Measurements from ENCODE around the gene HERC2. TPM values are rescaled to one million over a fixed set of nuclear protein-coding genes. Genes with fewer than 3 reads are reported as not detected.

HERC2 gene
- total RNA-seq, 1 donor: 53.6 TPM

DNA sequence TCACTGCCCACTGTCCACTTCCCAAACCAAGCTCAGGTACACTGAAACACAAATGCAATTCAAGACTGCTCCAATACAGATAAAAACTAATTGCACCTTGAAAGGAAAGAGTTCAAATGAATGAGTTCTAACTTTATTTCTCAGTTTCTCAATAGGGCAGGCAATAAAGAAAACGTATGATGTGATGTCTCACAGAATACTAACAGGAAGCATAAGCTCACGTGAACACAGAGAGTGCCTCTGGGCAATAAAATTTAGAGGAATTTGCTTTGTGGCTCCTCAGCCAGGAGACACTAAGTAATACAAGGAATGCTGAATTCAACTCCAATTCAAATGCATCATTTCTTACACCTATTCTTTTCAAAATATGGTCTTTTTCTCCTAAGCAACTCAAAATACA is 140.6 kb downstream of the HERC2 start:
- no peak overlapping the region for H3K4me2 ChIP-seq (ENCODE audit: insufficient read depth, low read length)
- H3K4me3 ChIP-seq (ENCODE audit: insufficient read depth, low read length): no peak overlapping the region
- no peak overlapping the region for H3K27ac ChIP-seq (ENCODE audit: low read depth, low read length)
- no peaks in the 10 kb centered on the region for H3K9me3 ChIP-seq (ENCODE audit: low read depth, low read length)
- H4K20me1 ChIP-seq (ENCODE audit: insufficient read depth, low read length): no peaks in the 10 kb centered on the region
- no peaks in the 10 kb centered on the region for H3K79me2 ChIP-seq (ENCODE audit: insufficient read depth, low read length)
- no peak overlapping the region for H2AFZ ChIP-seq (ENCODE audit: low read length)
- TF ChIP-seq, protein P1, sequence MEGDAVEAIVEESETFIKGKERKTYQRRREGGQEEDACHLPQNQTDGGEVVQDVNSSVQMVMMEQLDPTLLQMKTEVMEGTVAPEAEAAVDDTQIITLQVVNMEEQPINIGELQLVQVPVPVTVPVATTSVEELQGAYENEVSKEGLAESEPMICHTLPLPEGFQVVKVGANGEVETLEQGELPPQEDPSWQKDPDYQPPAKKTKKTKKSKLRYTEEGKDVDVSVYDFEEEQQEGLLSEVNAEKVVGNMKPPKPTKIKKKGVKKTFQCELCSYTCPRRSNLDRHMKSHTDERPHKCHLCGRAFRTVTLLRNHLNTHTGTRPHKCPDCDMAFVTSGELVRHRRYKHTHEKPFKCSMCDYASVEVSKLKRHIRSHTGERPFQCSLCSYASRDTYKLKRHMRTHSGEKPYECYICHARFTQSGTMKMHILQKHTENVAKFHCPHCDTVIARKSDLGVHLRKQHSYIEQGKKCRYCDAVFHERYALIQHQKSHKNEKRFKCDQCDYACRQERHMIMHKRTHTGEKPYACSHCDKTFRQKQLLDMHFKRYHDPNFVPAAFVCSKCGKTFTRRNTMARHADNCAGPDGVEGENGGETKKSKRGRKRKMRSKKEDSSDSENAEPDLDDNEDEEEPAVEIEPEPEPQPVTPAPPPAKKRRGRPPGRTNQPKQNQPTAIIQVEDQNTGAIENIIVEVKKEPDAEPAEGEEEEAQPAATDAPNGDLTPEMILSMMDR (IDR thresholded peaks at IDR 0.05; ENCODE audit: extremely low read depth, low read depth, low read length): no peak
- H3K4me1 ChIP-seq (ENCODE audit: insufficient read depth, low read length): peaks cover 7% of the 10 kb centered on the region
- H3K27me3 ChIP-seq (ENCODE audit: insufficient read depth, low read length): no peaks in the 10 kb centered on the region
- peaks cover 29% of the 10 kb centered on the region for H3K36me3 ChIP-seq (ENCODE audit: insufficient read depth, low read length)
- no peak for DNase-seq (ENCODE audit: insufficient read length, low spot score, missing footprints)

DNA sequence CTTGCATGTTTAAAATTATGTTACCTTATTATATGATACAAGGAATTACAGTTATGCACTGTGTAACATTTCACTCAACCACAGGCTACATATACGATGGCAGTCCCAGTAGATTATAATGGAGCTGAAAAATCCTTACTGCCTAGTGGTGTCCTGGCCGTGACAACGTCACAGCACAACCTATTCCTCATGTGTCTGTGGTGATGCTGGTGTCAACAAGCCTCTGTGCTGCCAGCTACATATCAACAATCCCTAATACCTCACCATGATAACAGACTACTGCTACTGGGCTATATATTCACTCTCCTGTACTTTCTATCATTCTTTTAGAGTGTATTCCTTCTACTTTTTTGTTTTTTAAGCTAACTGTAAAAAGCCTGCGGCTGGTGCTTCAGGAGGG is 142.7 kb downstream of the HERC2 start:
- Histone ChIP-seq H3K4me3 (ENCODE audit: insufficient read depth, low read length) (no peak overlapping the region), H3K9me3 (ENCODE audit: low read depth, low read length) (no peaks in the 10 kb centered on the region), H3K79me2 (ENCODE audit: insufficient read depth, low read length) (no peaks in the 10 kb centered on the region), H3K27me3 (ENCODE audit: insufficient read depth, low read length) (no peaks in the 10 kb centered on the region), H3K27ac (ENCODE audit: low read depth, low read length) (no peak overlapping the region), H2AFZ (ENCODE audit: low read length) (no peak overlapping the region), H3K4me2 (ENCODE audit: insufficient read depth, low read length) (no peak overlapping the region), H3K36me3 (ENCODE audit: insufficient read depth, low read length) (peaks cover 21% of the 10 kb centered on the region), H3K4me1 (ENCODE audit: insufficient read depth, low read length) (peaks cover 7% of the 10 kb centered on the region), H4K20me1 (ENCODE audit: insufficient read depth, low read length) (no peaks in the 10 kb centered on the region)
- DNase-seq (ENCODE audit: insufficient read length, low spot score, missing footprints): no peak
- TF ChIP-seq, protein P1 (IDR thresholded peaks at IDR 0.05; ENCODE audit: extremely low read depth, low read depth, low read length): no peak

DNA sequence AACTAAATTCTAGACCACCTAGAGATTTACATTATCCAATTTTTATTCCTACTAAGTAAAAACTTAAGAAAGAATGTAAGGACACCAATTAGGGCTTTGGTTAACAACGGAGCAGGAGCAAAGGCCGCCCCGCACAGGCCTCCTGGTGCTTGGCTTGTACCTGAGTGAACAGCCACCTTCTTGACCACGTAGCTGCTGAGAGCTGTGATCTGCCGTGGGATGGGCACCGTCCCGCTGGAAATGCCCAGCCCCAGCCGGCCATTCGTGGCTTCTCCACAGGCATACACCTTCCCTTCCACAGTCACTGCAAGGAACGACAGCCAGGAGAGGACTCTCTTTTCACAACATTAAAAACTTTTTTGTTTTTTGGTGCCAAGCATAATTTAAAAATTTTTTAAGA is 143.3 kb downstream of the HERC2 start:
- H3K27me3 ChIP-seq (ENCODE audit: insufficient read depth, low read length): no peaks in the 10 kb centered on the region
- H2AFZ ChIP-seq (ENCODE audit: low read length): peak overlapping the region; percentile 65
- H3K79me2 ChIP-seq (ENCODE audit: insufficient read depth, low read length): no peaks in the 10 kb centered on the region
- H3K27ac ChIP-seq (ENCODE audit: low read depth, low read length): peak overlapping the region; percentile 13
- TF ChIP-seq, protein P1 (IDR thresholded peaks at IDR 0.05; ENCODE audit: extremely low read depth, low read depth, low read length): no peak
- peak overlapping the region; percentile 65 for H3K4me2 ChIP-seq (ENCODE audit: insufficient read depth, low read length)
- peaks cover 24% of the 10 kb centered on the region for H3K36me3 ChIP-seq (ENCODE audit: insufficient read depth, low read length)
- peak; percentile 18 for DNase-seq (ENCODE audit: insufficient read length, low spot score, missing footprints)
- H3K9me3 ChIP-seq (ENCODE audit: low read depth, low read length): no peaks in the 10 kb centered on the region
- peaks cover 7% of the 10 kb centered on the region for H3K4me1 ChIP-seq (ENCODE audit: insufficient read depth, low read length)
- no peak overlapping the region for H3K4me3 ChIP-seq (ENCODE audit: insufficient read depth, low read length)
- H4K20me1 ChIP-seq (ENCODE audit: insufficient read depth, low read length): no peaks in the 10 kb centered on the region

DNA sequence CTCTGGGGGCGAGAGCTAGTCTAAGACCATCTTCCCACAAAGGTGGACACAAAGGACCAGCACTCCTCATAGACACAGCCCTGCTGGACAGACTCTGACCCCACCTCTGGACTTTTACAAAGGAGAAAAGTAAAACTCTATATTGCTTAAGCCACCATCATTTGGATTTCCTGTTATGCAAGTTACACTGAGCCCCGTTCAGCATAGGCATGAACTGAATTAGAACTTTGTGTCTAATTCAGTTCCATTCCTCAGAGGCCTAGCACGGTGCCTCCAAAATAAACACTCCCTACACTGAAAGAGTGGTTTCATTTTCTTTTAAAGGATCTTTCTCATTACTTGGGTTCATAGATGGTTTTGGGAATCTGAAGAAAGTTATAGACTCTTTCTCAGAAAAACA is 143.7 kb downstream of the HERC2 start:
- H3K9me3 ChIP-seq (ENCODE audit: low read depth, low read length): no peaks in the 10 kb centered on the region
- TF ChIP-seq, protein P1 (IDR thresholded peaks at IDR 0.05; ENCODE audit: extremely low read depth, low read depth, low read length): no peak
- no peaks in the 10 kb centered on the region for H3K27me3 ChIP-seq (ENCODE audit: insufficient read depth, low read length)
- peak overlapping the region; percentile 13 for H3K27ac ChIP-seq (ENCODE audit: low read depth, low read length)
- peaks cover 7% of the 10 kb centered on the region for H3K4me1 ChIP-seq (ENCODE audit: insufficient read depth, low read length)
- peaks cover 24% of the 10 kb centered on the region for H3K36me3 ChIP-seq (ENCODE audit: insufficient read depth, low read length)
- H4K20me1 ChIP-seq (ENCODE audit: insufficient read depth, low read length): no peaks in the 10 kb centered on the region
- H3K4me3 ChIP-seq (ENCODE audit: insufficient read depth, low read length): peak overlapping the region; percentile 29
- H2AFZ ChIP-seq (ENCODE audit: low read length): peak overlapping the region; percentile 65
- peak; percentile 69 for DNase-seq (ENCODE audit: insufficient read length, low spot score, missing footprints)
- no peaks in the 10 kb centered on the region for H3K79me2 ChIP-seq (ENCODE audit: insufficient read depth, low read length)
- H3K4me2 ChIP-seq (ENCODE audit: insufficient read depth, low read length): peak overlapping the region; percentile 65

All from osteoblast (primary cell).